ENCODE measurements around the gene KLHL21.

DNA sequence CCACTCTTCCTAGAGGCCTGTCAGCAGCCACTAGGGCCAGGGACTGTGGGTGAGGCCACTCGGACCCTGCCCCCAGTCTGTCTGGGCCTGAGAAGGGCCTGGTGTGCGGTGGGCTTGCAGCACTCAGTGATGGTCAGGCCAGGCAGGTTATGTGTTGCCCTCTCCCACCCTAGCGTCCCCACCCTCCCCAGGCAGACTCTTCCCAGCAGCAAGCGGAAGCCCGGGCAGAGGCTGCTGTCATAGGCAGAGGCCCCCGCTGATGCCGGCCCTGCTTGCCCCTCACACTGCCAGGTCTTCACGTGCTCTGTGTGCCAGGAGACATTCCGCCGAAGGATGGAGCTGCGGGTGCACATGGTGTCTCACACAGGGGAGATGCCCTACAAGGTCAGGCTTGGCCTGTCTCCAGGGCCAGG lies 16.3 kb downstream of the KLHL21 start:
- TF ChIP-seq EZH2 (IDR thresholded peaks at IDR 0.05; ENCODE audit: insufficient read depth, poor library complexity, severe bottlenecking) (no peak), EZH2phosphoT487 (IDR thresholded peaks at IDR 0.05; ENCODE audit: insufficient read depth, low read depth) (no peak)

Data from GM23248 (cell line).